Chondrocyte (in vitro differentiated cells): ENCODE results near the gene KCNS3. TPM values are rescaled to one million over a fixed set of nuclear protein-coding genes. Genes with fewer than 3 reads are reported as not detected.

Experiments
- DNase-seq: peaks from one replicate; pipeline ENCODE4 v3.0.0; 2021; ENCODE audit warnings: mixed read lengths, low spot score
- H3K27ac Mint-ChIP-seq: one replicate; pipeline ENCODE4 v1.8.0; 2021; ENCODE audit warnings: mild to moderate bottlenecking, moderate library complexity, mixed read lengths; ENCODE audit not compliant: unreplicated experiment
- H3K27me3 Mint-ChIP-seq: 2 replicates; pipeline ENCODE4 v1.8.0; 2021; ENCODE audit warnings: low read depth, mixed read lengths
- H3K36me3 Mint-ChIP-seq: 2 replicates; pipeline ENCODE4 v1.8.0; 2021; ENCODE audit warnings: low read depth, mixed read lengths
- H3K4me1 Mint-ChIP-seq: 2 replicates; pipeline ENCODE4 v1.8.0; 2021; ENCODE audit warnings: low read depth, mild to moderate bottlenecking, mixed read lengths
- H3K4me3 Mint-ChIP-seq: one replicate; pipeline ENCODE4 v1.8.0; 2021; ENCODE audit warnings: mild to moderate bottlenecking, moderate library complexity, mixed read lengths; ENCODE audit not compliant: unreplicated experiment
- H3K9me3 Mint-ChIP-seq: 2 replicates; pipeline ENCODE4 v1.8.0; 2021; ENCODE audit warnings: low read depth, mixed read lengths
- total RNA-seq: library from RNA; stranded (reverse); gene quantifications from 3 replicates; pipeline ENCODE4 v1.2.1, GENCODE V29; 2021
- TF ChIP-seq, protein P1 (sequence below): fragments of 200-600 bp; sonication (generic); IDR thresholded peaks from 2 replicates; pipeline ENCODE4 v1.5.0; 2021; ENCODE audit warnings: antibody characterized with exemption, mild to moderate bottlenecking, moderate library complexity

The KCNS3 gene
- total RNA-seq, 1 donor from 2014 or later, result 0.37 TPM

DNA sequence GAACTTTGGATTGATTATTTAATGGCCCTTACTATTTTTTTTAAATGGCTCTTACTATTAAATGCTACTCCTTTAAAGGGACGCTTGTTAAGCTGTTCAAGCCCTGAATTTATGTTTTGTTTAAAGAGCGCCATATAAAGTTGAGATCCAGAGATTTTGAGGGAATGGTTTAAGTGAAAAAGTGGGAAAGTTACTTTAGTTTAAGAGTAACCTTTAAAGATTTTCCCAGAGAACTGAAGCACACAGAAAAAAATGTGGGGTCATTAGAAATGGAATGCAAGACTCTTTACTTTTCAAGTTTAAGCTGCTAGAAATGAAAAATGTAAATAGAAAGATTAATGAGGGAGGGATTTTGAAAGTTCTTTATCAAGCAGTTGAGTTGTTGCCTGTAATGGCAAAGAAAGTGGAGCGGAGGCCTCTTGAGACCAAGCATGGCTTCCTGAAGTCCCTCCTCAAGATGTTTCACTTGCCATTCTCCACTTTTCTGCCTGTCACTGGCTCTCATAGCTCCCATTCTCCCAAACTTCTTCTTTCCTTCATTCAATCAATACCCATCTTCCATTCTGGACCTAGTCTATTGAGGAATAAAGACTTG lies 93.2 kb downstream of the KCNS3 start:
- TF ChIP-seq, protein P1, sequence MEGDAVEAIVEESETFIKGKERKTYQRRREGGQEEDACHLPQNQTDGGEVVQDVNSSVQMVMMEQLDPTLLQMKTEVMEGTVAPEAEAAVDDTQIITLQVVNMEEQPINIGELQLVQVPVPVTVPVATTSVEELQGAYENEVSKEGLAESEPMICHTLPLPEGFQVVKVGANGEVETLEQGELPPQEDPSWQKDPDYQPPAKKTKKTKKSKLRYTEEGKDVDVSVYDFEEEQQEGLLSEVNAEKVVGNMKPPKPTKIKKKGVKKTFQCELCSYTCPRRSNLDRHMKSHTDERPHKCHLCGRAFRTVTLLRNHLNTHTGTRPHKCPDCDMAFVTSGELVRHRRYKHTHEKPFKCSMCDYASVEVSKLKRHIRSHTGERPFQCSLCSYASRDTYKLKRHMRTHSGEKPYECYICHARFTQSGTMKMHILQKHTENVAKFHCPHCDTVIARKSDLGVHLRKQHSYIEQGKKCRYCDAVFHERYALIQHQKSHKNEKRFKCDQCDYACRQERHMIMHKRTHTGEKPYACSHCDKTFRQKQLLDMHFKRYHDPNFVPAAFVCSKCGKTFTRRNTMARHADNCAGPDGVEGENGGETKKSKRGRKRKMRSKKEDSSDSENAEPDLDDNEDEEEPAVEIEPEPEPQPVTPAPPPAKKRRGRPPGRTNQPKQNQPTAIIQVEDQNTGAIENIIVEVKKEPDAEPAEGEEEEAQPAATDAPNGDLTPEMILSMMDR, result no peak
- Mint-ChIP-seq H3K27ac (no peak overlapping the region), H3K4me1 (no peaks in the 10 kb centered on the region), H3K9me3 (peaks cover 3% of the 10 kb centered on the region), H3K36me3 (no peaks in the 10 kb centered on the region), H3K4me3 (no peak overlapping the region), H3K27me3 (peaks cover 8% of the 10 kb centered on the region)
- DNase-seq, result no peak

DNA sequence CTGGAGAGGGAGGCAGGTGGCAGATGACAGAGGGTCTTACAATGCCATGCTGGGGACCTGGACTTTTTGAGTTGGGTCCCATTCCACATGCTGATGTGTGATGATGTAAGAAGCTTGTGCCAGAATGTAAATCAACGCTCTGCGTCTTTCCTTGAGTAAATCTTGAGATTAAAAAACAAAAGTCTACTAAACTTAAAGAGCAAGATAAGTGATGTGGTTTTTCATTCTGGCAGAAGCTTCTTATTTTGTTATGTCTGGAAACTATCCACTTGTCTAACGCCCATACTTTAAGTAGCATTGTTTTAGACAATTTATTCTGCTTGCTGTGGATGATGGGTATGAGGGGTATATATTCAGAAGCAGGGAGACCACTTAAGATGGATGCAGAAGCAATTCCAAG lies 94.5 kb downstream of the KCNS3 start:
- H3K4me3 Mint-ChIP-seq, result no peak overlapping the region
- H3K4me1 Mint-ChIP-seq, result peaks cover 8% of the 10 kb centered on the region
- no peak for DNase-seq
- no peaks in the 10 kb centered on the region for H3K36me3 Mint-ChIP-seq
- TF ChIP-seq, protein P1, result no peak
- H3K27ac Mint-ChIP-seq, result no peak overlapping the region
- peaks cover 3% of the 10 kb centered on the region for H3K9me3 Mint-ChIP-seq
- peaks cover 7% of the 10 kb centered on the region for H3K27me3 Mint-ChIP-seq

- no peak overlapping the region for H3K27ac Mint-ChIP-seq
- no peaks in the 10 kb centered on the region for H3K36me3 Mint-ChIP-seq
- TF ChIP-seq, protein P1, result no peak
- peaks cover 3% of the 10 kb centered on the region for H3K9me3 Mint-ChIP-seq
- H3K27me3 Mint-ChIP-seq, result peaks cover 4% of the 10 kb centered on the region
- peaks cover 8% of the 10 kb centered on the region for H3K4me1 Mint-ChIP-seq
- DNase-seq, result no peak
- H3K4me3 Mint-ChIP-seq, result no peak overlapping the region
Measured at GRCh38 chr2:17975401-17975800, 96.9 kb downstream of the KCNS3 start.

DNA sequence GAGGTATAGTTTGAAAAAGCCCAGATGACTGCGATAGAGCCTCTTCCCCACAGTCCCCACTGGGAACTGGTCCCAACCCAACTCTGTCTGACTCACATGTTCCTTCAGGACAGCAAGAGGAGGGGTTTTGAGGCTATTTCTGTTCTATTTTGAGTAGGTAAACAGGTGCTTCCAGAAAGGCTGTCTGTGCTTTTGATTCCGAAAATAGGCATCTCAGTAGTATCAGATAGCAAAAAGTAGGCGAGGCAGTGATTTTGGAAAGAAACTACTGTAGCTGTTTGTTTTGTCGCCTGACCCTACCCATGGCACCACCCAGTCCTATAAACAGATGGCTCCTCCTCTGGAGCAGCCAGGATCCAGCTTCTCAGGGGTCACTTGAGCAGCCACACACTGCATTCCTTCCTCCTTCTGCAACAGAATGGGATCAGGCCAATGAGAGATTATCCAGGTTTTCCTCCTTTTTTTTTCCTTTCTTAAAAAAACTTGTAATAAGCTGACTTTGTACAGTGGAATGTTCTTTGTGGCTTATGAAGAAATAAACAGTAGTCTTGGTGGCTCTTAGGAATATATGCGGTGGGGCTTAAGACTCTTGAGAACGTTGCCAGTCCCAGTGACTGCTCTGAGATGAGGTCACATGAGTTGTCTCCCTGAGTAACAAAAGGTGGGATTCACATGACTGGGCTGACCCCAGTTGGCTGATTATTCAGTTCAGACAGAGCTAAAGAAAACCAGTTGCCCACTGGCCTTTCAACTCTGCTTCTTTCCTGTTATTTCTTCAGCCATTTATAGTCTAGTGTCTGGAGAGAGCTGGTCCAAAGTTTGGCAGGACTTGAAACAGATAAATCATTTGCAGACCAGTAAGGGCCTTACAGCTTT lies 98.6 kb downstream of the KCNS3 start:
- TF ChIP-seq, protein P1, result no peak
- H3K4me3 Mint-ChIP-seq, result no peak overlapping the region
- H3K36me3 Mint-ChIP-seq, result no peaks in the 10 kb centered on the region
- peak overlapping the region; percentile 60 for H3K27ac Mint-ChIP-seq
- DNase-seq, result no peak
- peaks cover 8% of the 10 kb centered on the region for H3K4me1 Mint-ChIP-seq
- H3K9me3 Mint-ChIP-seq, result peaks cover 6% of the 10 kb centered on the region
- peaks cover 4% of the 10 kb centered on the region for H3K27me3 Mint-ChIP-seq

GRCh38 chr2:17979707-17980106 lies 101.2 kb downstream of the KCNS3 start:
- H3K4me1 Mint-ChIP-seq, result peaks cover 8% of the 10 kb centered on the region
- no peaks in the 10 kb centered on the region for H3K36me3 Mint-ChIP-seq
- H3K27ac Mint-ChIP-seq, result no peak overlapping the region
- no peak for DNase-seq
- no peak overlapping the region for H3K4me3 Mint-ChIP-seq
- H3K27me3 Mint-ChIP-seq, result no peaks in the 10 kb centered on the region
- H3K9me3 Mint-ChIP-seq, result peaks cover 6% of the 10 kb centered on the region
- TF ChIP-seq, protein P1, result no peak
